Endothelial cell of umbilical vein (primary cell): Measurements from ENCODE around the gene TUBB4B. TPM values are rescaled to one million over a fixed set of nuclear protein-coding genes. Genes with fewer than 3 reads are reported as not detected.

Experiments used
- BruUV-seq: library from RNA; stranded (reverse); fragments of 400-500 nt; replicated peaks from 2 replicates; lab custom pipeline; 2021; lab: Mats Ljungman, UMichigan
- CTCF ChIA-PET: fragments of 300-600, 350-600 bp; sonication (Branson Sonifier 250); formaldehyde crosslinking; loops from one replicate; lab custom pipeline; 2021; ENCODE audit warnings: antibody characterized with exemption, inconsistent platforms; lab: Charles Lee
- POLR2A ChIA-PET: fragments of 300-600, 350-600 bp; sonication (Branson Sonifier 250); formaldehyde crosslinking; loops from one replicate; lab custom pipeline; 2021; ENCODE audit warnings: antibody characterized with exemption, inconsistent platforms; lab: Charles Lee
- DNase-seq: peaks from one replicate; pipeline ENCODE4 v3.0.0-alpha.2; 2011; ENCODE audit warnings: low read depth, low spot score
- FAIRE-seq: peaks from 2 replicates; lab custom pipeline; 2011; peaks lifted over from hg19 to GRCh38; lab: Jason Lieb, UNC
- H2AFZ ChIP-seq: 2 replicates; pipeline ENCODE4 v1.6.0; 2012; ENCODE audit warnings: low read depth, low read length, control low read depth, inconsistent platforms
- H3K27ac ChIP-seq: 2 replicates; pipeline ENCODE4 v1.5.1; 2011; ENCODE audit warnings: low read depth, mild to moderate bottlenecking, control low read depth, low read length, moderate library complexity; ENCODE audit not compliant: insufficient read depth
- H3K27me3 ChIP-seq, 2 experiments: 2 replicates each; pipeline versions ENCODE4 v1.6.0 to v1.6.1; 2011; ENCODE audit warnings: low read length in 2 of 2, mixed read lengths in 1 of 2; ENCODE audit not compliant: control insufficient read depth in 2 of 2, insufficient read depth in 2 of 2
- H3K36me3 ChIP-seq, 2 experiments: 2 replicates in 1 of 2; 3 replicates in 1 of 2; pipeline ENCODE4 v1.5.1; 2011; ENCODE audit warnings: low read length in 2 of 2, mild to moderate bottlenecking in 1 of 2, moderate library complexity in 1 of 2; ENCODE audit not compliant: control insufficient read depth in 2 of 2, insufficient read depth in 2 of 2; ENCODE audit errors: extremely low read depth in 1 of 2
- H3K4me1 ChIP-seq: 3 replicates; pipeline ENCODE4 v1.5.1; 2011; ENCODE audit warnings: mild to moderate bottlenecking, low read length; ENCODE audit not compliant: control insufficient read depth, insufficient read depth; ENCODE audit errors: extremely low read depth
- H3K4me2 ChIP-seq: 2 replicates; pipeline ENCODE4 v1.6.1; 2011; ENCODE audit warnings: low read length, control low read depth, mixed read lengths; ENCODE audit not compliant: insufficient read depth
- H3K4me3 ChIP-seq, 3 experiments: fragments of 200-600 bp in 1 of 3; sonication (generic), shearing (Covaris generic) in 1 of 3; replicated peaks in 1 of 3; 2 replicates each; pipeline ENCODE4 v1.5.1; 2011 to 2016; ENCODE audit warnings: control low read depth in 3 of 3, low read length in 3 of 3, mild to moderate bottlenecking in 2 of 3, inconsistent platforms in 1 of 3, low read depth in 1 of 3, moderate library complexity in 1 of 3; ENCODE audit not compliant: insufficient read depth in 1 of 3
- H3K79me2 ChIP-seq: 2 replicates; pipeline ENCODE4 v1.6.0; 2012; ENCODE audit warnings: low read length, inconsistent platforms; ENCODE audit not compliant: control insufficient read depth, insufficient read depth
- H3K9ac ChIP-seq: replicated peaks from 2 replicates; pipeline ENCODE3; 2011; ENCODE audit warnings: low read length, control low read depth; ENCODE audit not compliant: insufficient read depth; ENCODE audit errors: extremely low read depth
- H3K9me1 ChIP-seq: replicated peaks from 3 replicates; pipeline ENCODE4 v1.6.0; 2011; ENCODE audit warnings: mild to moderate bottlenecking, low read length; ENCODE audit not compliant: control insufficient read depth, insufficient read depth; ENCODE audit errors: extremely low read depth
- H3K9me3 ChIP-seq: replicated peaks from 2 replicates; pipeline ENCODE4 v1.5.1; 2012; ENCODE audit warnings: low read length, inconsistent platforms; ENCODE audit not compliant: control insufficient read depth, insufficient read depth
- H4K20me1 ChIP-seq: replicated peaks from 2 replicates; pipeline ENCODE3; 2011; ENCODE audit warnings: mild to moderate bottlenecking, low read length; ENCODE audit not compliant: control insufficient read depth, insufficient read depth; ENCODE audit errors: extremely low read depth
- EZH2 ChIP-seq: IDR thresholded peaks from 2 replicates; pipeline ENCODE4 v1.6.1; 2012; ENCODE audit warnings: borderline replicate concordance, low read depth, mild to moderate bottlenecking, moderate library complexity, low read length, inconsistent platforms; ENCODE audit not compliant: severe bottlenecking
- FOS ChIP-seq: IDR thresholded peaks from 2 replicates; pipeline ENCODE4 v1.6.1; 2011; ENCODE audit warnings: mild to moderate bottlenecking, low read length, moderate library complexity, borderline replicate concordance; ENCODE audit not compliant: insufficient read depth
- GATA2 ChIP-seq: IDR thresholded peaks from 2 replicates; pipeline ENCODE4 v1.7.0; 2011; ENCODE audit warnings: low read depth, mild to moderate bottlenecking, moderate library complexity, mixed read lengths, low read length; ENCODE audit not compliant: insufficient read length, insufficient read depth
- JUN ChIP-seq: IDR thresholded peaks from 2 replicates; pipeline ENCODE4 v1.6.1; 2011; ENCODE audit warnings: borderline replicate concordance, low read depth; ENCODE audit not compliant: insufficient read length, insufficient read depth
- MYC ChIP-seq: IDR thresholded peaks from one replicate; pipeline ENCODE4 v1.6.1; 2011; ENCODE audit warnings: mild to moderate bottlenecking, low read depth, low read length
- POLR2A ChIP-seq: IDR thresholded peaks from 2 replicates; pipeline ENCODE4 v1.6.1; 2012; ENCODE audit warnings: low read depth, mild to moderate bottlenecking, control low read depth, low read length
- POLR2AphosphoS5 ChIP-seq: IDR thresholded peaks from 2 replicates; pipeline ENCODE4 v1.6.1; 2012; ENCODE audit warnings: low read depth, mild to moderate bottlenecking, control low read depth, low read length, moderate library complexity; ENCODE audit not compliant: insufficient read depth
- dilution Hi-C: fragments of 300-500 bp; cut with MboI; formaldehyde crosslinking; loops from one replicate; pipeline ENCODE4 v1.15.0; 2019; ENCODE audit warnings: low sequenced_read_pairs; ENCODE audit not compliant: extremely low pct_ligation_motif_present
- intact Hi-C: fragments of 100-400 bp; cut with micrococcal nuclease; formaldehyde crosslinking; loops from one replicate; pipeline ENCODE4 v1.10.0; 2022
- polyA plus RNA-seq, 4 experiments: library from polyadenylated mRNA; depleted of rRNA in 3 of 4; stranded (reverse) in 3 of 4; unstranded in 1 of 4; fragments of >200 nt; gene quantifications; 2 replicates each; pipeline versions ENCODE4 v1.2.1 to v1.2.3, GENCODE V29; 2011 to 2012; ENCODE audit warnings: missing spikeins in 1 of 4
- total RNA-seq: library from RNA; stranded (reverse); gene quantifications from 2 replicates; pipeline ENCODE4 v1.2.3, GENCODE V29; 2021
- TF ChIP-seq, protein P1 (sequence below): IDR thresholded peaks from 2 replicates; pipeline ENCODE4 v1.6.1; 2011; ENCODE audit not compliant: insufficient read depth, insufficient read length
- TF ChIP-seq, protein P2 (sequence below), 2 donors: IDR thresholded peaks; 1 replicate in 1 of 2; 2 replicates in 1 of 2; pipeline ENCODE4 v1.5.1; 2011; ENCODE audit warnings: low read length in 2 of 2, mild to moderate bottlenecking in 2 of 2, moderate library complexity in 2 of 2, control low read depth in 1 of 2, inconsistent platforms in 1 of 2, low read depth in 1 of 2; ENCODE audit not compliant: insufficient read depth in 1 of 2; ENCODE audit errors: extremely low read depth in 1 of 2

Gene TUBB4B
- total and polyA plus RNA-seq, 2 donors (not counting 3 experiments of a cell fraction or from before 2014, with no cell fraction given) = 418 to 558 TPM

DNA sequence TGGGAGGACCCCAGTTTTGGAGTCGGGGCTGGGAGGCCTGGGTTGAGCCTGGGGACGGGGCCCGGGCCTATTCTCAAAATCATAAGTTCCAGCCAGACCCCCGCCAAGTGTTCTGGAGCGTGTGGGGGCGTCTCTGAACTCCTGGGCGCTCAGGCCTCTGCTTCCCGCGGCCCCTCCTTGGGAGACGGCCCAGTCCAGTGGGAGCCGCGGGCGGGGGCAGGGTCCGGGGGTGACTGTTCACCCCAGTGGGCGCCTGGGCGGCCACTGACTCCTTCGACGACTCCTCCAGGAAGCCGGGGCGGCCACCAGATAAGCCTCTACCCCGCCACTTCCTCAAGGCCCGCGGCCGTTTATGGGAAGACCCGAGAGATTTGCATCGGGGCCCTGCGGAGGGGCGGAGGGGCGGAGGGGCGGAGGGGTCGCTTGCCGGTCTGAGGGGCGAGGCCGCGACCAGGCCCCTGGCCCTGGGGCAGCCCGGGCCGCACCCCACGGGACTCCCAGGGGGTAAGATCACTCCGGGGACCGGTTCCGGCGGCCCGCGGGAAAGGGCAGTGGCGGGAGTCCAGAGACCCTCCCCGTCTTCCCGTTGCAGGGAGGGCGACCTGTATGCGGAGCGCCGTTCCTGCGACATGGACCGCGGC lies 37.1 kb downstream of the TUBB4B start:
- Histone ChIP-seq H3K4me2 (peak overlapping the region; percentile 52), H3K27me3 (no peaks in the 10 kb centered on the region), H4K20me1 (no peaks in the 10 kb centered on the region), H3K9me3 (no peaks in the 10 kb centered on the region), H3K9me1 (no peaks in the 10 kb centered on the region), H2AFZ (no peak overlapping the region), H3K4me1 (peaks cover 28% of the 10 kb centered on the region), H3K9ac (peak overlapping the region; percentile 79), H3K36me3 (peaks cover 10 to 12% of the 10 kb centered on the region in 2 experiments), H3K27ac (peak overlapping the region; percentile 91), H3K4me3 (peak overlapping the region; percentile 39 to 60 (median 51)), H3K79me2 (peaks cover 42% of the 10 kb centered on the region)
- DNase-seq = no peak
- dilution Hi-C loops = no loop called here
- BruUV-seq = no TSS peak
- CTCF ChIA-PET = interaction anchor here (0.9 to 2.7 kb wide), 6 partner anchors 9 to 42 kb away, joined by 3 to 23 read pairs (median 8); partner anchors contain the start of gene NRARP
- POLR2A ChIA-PET = interaction anchor here (1.2 to 2.0 kb wide), 3 partner anchors 27 to 38 kb away, joined by 4 to 10 read pairs (median 8); partner anchors contain the start of gene TUBB4B
- no peak for FAIRE-seq
- TF ChIP-seq FOS = no peak
- no peak for TF ChIP-seq MYC
- no peak for TF ChIP-seq JUN
- TF ChIP-seq, protein P1, sequence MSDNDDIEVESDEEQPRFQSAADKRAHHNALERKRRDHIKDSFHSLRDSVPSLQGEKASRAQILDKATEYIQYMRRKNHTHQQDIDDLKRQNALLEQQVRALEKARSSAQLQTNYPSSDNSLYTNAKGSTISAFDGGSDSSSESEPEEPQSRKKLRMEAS = no peak
- TF ChIP-seq POLR2AphosphoS5 = no peak
- TF ChIP-seq EZH2 = no peak
- TF ChIP-seq, protein P2, sequence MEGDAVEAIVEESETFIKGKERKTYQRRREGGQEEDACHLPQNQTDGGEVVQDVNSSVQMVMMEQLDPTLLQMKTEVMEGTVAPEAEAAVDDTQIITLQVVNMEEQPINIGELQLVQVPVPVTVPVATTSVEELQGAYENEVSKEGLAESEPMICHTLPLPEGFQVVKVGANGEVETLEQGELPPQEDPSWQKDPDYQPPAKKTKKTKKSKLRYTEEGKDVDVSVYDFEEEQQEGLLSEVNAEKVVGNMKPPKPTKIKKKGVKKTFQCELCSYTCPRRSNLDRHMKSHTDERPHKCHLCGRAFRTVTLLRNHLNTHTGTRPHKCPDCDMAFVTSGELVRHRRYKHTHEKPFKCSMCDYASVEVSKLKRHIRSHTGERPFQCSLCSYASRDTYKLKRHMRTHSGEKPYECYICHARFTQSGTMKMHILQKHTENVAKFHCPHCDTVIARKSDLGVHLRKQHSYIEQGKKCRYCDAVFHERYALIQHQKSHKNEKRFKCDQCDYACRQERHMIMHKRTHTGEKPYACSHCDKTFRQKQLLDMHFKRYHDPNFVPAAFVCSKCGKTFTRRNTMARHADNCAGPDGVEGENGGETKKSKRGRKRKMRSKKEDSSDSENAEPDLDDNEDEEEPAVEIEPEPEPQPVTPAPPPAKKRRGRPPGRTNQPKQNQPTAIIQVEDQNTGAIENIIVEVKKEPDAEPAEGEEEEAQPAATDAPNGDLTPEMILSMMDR (IDR thresholded peaks at IDR 0.05; ENCODE audit: extremely low read depth in 1 of 2, insufficient read depth in 1 of 2, low read depth in 1 of 2, low read length in 2 of 2) = no peak
- no peak for TF ChIP-seq POLR2A
- no peak for TF ChIP-seq GATA2
- intact Hi-C loops = no loop called here
